GM12878 (cell line): ENCODE measurements around the gene VTCN1. TPM values are rescaled to one million over a fixed set of nuclear protein-coding genes. Genes with fewer than 3 reads are reported as not detected.

ENCODE experiments used
- ATAC-seq: fragments of 200-7000 bp; cut with Tn5 transposase; 3 replicates; pipeline ENCODE4 v1.9.1; 2020; ENCODE audit warnings: mild to moderate bottlenecking, moderate library complexity
- BruUV-seq: library from RNA; stranded (reverse); fragments of 400-500 nt; replicated peaks from 2 replicates; lab custom pipeline; 2021; lab: Mats Ljungman, UMichigan
- CTCF ChIA-PET: fragments of 300-600 bp; sonication (Branson Sonifier 250); formaldehyde crosslinking; extraction: SDS; loops from one replicate; lab custom pipeline; 2021; ENCODE audit warnings: inconsistent platforms; lab: Yijun Ruan, JAX
- POLR2A ChIA-PET: fragments of 350-600 bp; formaldehyde crosslinking; extraction: SDS; loops from one replicate; lab custom pipeline; 2021; ENCODE audit warnings: inconsistent platforms; lab: Charles Lee
- RAD21 ChIA-PET: fragments of 300-600 bp; sonication (Branson Sonifier 250); formaldehyde crosslinking; loops from one replicate; lab custom pipeline; 2023; ENCODE audit warnings: antibody characterized with exemption; ENCODE audit not compliant: unreplicated experiment; lab: Charles Lee
- SMC1A ChIA-PET: fragments of 300-600 bp; sonication (Branson Sonifier 250); formaldehyde crosslinking; loops from one replicate; lab custom pipeline; 2023; ENCODE audit not compliant: unreplicated experiment, uncharacterized antibody; lab: Charles Lee
- DNase-seq: peaks from one replicate; pipeline ENCODE4 v3.0.0-alpha.2; 2011; ENCODE audit warnings: low read depth, low spot score
- FAIRE-seq: peaks from 3 replicates; lab custom pipeline; 2011; peaks lifted over from hg19 to GRCh38; lab: Jason Lieb, UNC
- H2AFZ ChIP-seq: 2 replicates; pipeline ENCODE4 v1.6.0; 2011; ENCODE audit warnings: low read depth, low read length, control low read depth; ENCODE audit not compliant: control insufficient read depth
- H3K27ac ChIP-seq: 2 replicates; pipeline ENCODE4 v1.5.1; 2011; ENCODE audit warnings: control low read depth; ENCODE audit not compliant: control insufficient read depth, insufficient read depth
- H3K27me3 ChIP-seq, 2 experiments: replicated peaks in 1 of 2; 2 replicates each; pipeline versions ENCODE4 v1.6.0 to v1.6.1; 2011; ENCODE audit warnings: low read length in 1 of 2; ENCODE audit not compliant: control insufficient read depth in 2 of 2, insufficient read depth in 2 of 2
- H3K36me3 ChIP-seq, 2 experiments: 2 replicates each; pipeline ENCODE4 v1.5.1; 2011; ENCODE audit warnings: low read length in 1 of 2; ENCODE audit not compliant: control insufficient read depth in 2 of 2, insufficient read depth in 2 of 2
- H3K4me1 ChIP-seq: 2 replicates; pipeline ENCODE4 v1.6.1; 2011; ENCODE audit warnings: mild to moderate bottlenecking, low read length, moderate library complexity, mixed read lengths; ENCODE audit not compliant: control insufficient read depth, insufficient read depth
- H3K4me2 ChIP-seq: 2 replicates; pipeline ENCODE4 v1.6.0; 2011; ENCODE audit warnings: control low read depth; ENCODE audit not compliant: control insufficient read depth, insufficient read depth
- H3K4me3 ChIP-seq: fragments of 200-600 bp; sonication (generic); 2 replicates; pipeline ENCODE4 v1.5.1; 2016
- H3K79me2 ChIP-seq: 2 replicates; pipeline ENCODE4 v1.6.0; 2011; ENCODE audit warnings: low read length; ENCODE audit not compliant: control insufficient read depth, insufficient read depth
- H3K9ac ChIP-seq: 2 replicates; pipeline ENCODE4 v1.8.0; 2011; ENCODE audit warnings: low read length, control low read depth, mixed read lengths; ENCODE audit not compliant: control insufficient read depth, insufficient read depth
- H3K9me3 ChIP-seq: replicated peaks from 3 replicates; pipeline ENCODE4 v1.5.1; 2011; ENCODE audit warnings: mild to moderate bottlenecking, low read length; ENCODE audit not compliant: control insufficient read depth, insufficient read depth
- H4K20me1 ChIP-seq: 2 replicates; pipeline ENCODE4 v1.6.0; 2011; ENCODE audit not compliant: control insufficient read depth, insufficient read depth
- HCFC1 ChIP-seq: fragments of 150-350 bp; IDR thresholded peaks from 2 replicates; pipeline ENCODE4 v1.6.1; 2014; ENCODE audit warnings: low read length
- KDM1A ChIP-seq: fragments of 200-600 bp; sonication (generic); IDR thresholded peaks from 2 replicates; pipeline ENCODE4 v1.6.1; 2016; ENCODE audit warnings: borderline replicate concordance
- NR2C2 ChIP-seq: IDR thresholded peaks from 2 replicates; pipeline ENCODE4 v1.6.1; 2011; ENCODE audit warnings: borderline replicate concordance, low read depth; ENCODE audit not compliant: control insufficient read depth, insufficient read length
- SKIL ChIP-seq: fragments of 450-650 bp; IDR thresholded peaks from 2 replicates; pipeline ENCODE4 v1.6.1; 2017; ENCODE audit warnings: mild to moderate bottlenecking, low read depth, inconsistent platforms; ENCODE audit not compliant: poor library complexity, severe bottlenecking
- SP1 ChIP-seq: IDR thresholded peaks from one replicate; pipeline ENCODE4 v1.6.1; 2011; ENCODE audit warnings: low read depth, low read length
- WRNIP1 ChIP-seq: IDR thresholded peaks from 2 replicates; pipeline ENCODE4 v1.6.1; 2011; ENCODE audit warnings: low read depth, low read length, improper control_type of control experiment, borderline replicate concordance
- WGBS: methylation state at CpG from one replicate; pipeline ENCODE4 v1.1.6; 2016; ENCODE audit warnings: low lambda C conversion rate; ENCODE audit not compliant: insufficient replicate concordance, insufficient coverage; ENCODE audit errors: missing lambda C conversion rate; 5-methylcytosine and 5-hydroxymethylcytosine counted together
- in situ Hi-C: fragments of 300-500 bp; cut with MboI; formaldehyde crosslinking; loops from 9 replicates; pipeline ENCODE4 v1.14.3; 2018; ENCODE audit warnings: mixed read lengths
- intact Hi-C: fragments of 100-400 bp; cut with micrococcal nuclease; formaldehyde crosslinking; loops from one replicate; pipeline ENCODE4 v1.14.2; 2022; ENCODE audit not compliant: unreplicated experiment
- polyA plus RNA-seq, 11 experiments: library from polyadenylated mRNA; depleted of rRNA in 4 of 11; unstranded in 6 of 11; stranded (reverse) in 5 of 11; fragments of >200 nt; fragmentation: Nextera tagmentation in 4 of 11; fragmentation: Illumina TruSeq in 1 of 11; extraction: Ambion mirVana in 4 of 11; extraction: Trizol in 1 of 11; gene quantifications; 1 replicate in 1 of 11; 2 replicates in 10 of 11; pipeline versions ENCODE4 v1.2.1 to v1.2.3, GENCODE V29; 2011 to 2016; ENCODE audit warnings: inconsistent platforms in 2 of 11, missing spikeins in 2 of 11, low read depth in 1 of 11
- total RNA-seq, 4 experiments: library from RNA; depleted of rRNA in 3 of 4; stranded (reverse); fragments of >200 nt in 3 of 4; fragmentation: Illumina TruSeq in 1 of 4; extraction: Trizol in 1 of 4; gene quantifications; 2 replicates each; pipeline versions ENCODE4 v1.2.1 to v1.2.3, GENCODE V29; 2013 to 2021

Gene VTCN1
- total and polyA plus RNA-seq, 10 of the 15 experiments (the other 5 are each of a cell fraction or from before 2014, with no cell fraction given): not detected

- POLR2A ChIA-PET: no interaction called here
- Histone ChIP-seq H2AFZ (no peak overlapping the region), H3K4me3 (no peak overlapping the region), H3K79me2 (no peaks in the 10 kb centered on the region), H4K20me1 (no peaks in the 10 kb centered on the region), H3K36me3 (no peaks in the 10 kb centered on the region), H3K27me3 (no peaks in the 10 kb centered on the region), H3K27ac (no peak overlapping the region), H3K4me2 (no peak overlapping the region), H3K4me1 (no peaks in the 10 kb centered on the region), H3K9me3 (no peaks in the 10 kb centered on the region), H3K9ac (no peak overlapping the region)
- FAIRE-seq: no peak
- 19% methylated on average over 5 of the region's 5 CpGs for WGBS
- in situ Hi-C loops: no loop called here
- SMC1A ChIA-PET: interaction anchor here (0.6 kb wide), 1 partner anchor 1879 kb away, joined by 3 read pairs; no protein-coding TSS in a partner anchor
- TF ChIP-seq SKIL (no peak), WRNIP1 (no peak), SP1 (no peak), HCFC1 (no peak), NR2C2 (no peak), KDM1A (no peak)
- CTCF ChIA-PET: interaction anchor here (0.7 to 0.9 kb wide), 2 partner anchors 28 to 354 kb away, joined by 3 read pairs; no protein-coding TSS in a partner anchor
- no peak for DNase-seq
- intact Hi-C loops: no loop called here
- RAD21 ChIA-PET: no interaction called here
- no TSS peak for BruUV-seq
- ATAC-seq: no peak
Observed at GRCh38 chr1:117181630-117182041, 29.1 kb downstream of the VTCN1 start.
